DND-41 (cell line): ENCODE data around the gene ARVCF.

Experiments used
- ATAC-seq: fragments of 200-7000 bp; cut with Tn5 transposase; 3 replicates; pipeline ENCODE4 v1.9.1; 2021; ENCODE audit warnings: low read depth; ENCODE audit not compliant: insufficient read depth
- DNase-seq: peaks from one replicate; pipeline ENCODE4 v3.0.0-alpha.2; 2020
- H2AFZ ChIP-seq: 2 replicates; pipeline ENCODE4 v1.6.0; 2012; ENCODE audit warnings: low read depth, low read length
- H3K27ac ChIP-seq: 2 replicates; pipeline ENCODE4 v1.5.1; 2012; ENCODE audit warnings: low read length, inconsistent platforms
- H3K27me3 ChIP-seq: fragments of 200-600 bp; sonication (generic); 2 replicates; pipeline ENCODE4 v1.6.0; 2012; ENCODE audit warnings: low read length, mild to moderate bottlenecking, inconsistent platforms; ENCODE audit not compliant: insufficient read depth, poor library complexity
- H3K36me3 ChIP-seq: 2 replicates; pipeline ENCODE4 v1.5.1; 2012; ENCODE audit warnings: low read length, inconsistent platforms; ENCODE audit not compliant: insufficient read depth
- H3K4me1 ChIP-seq: 2 replicates; pipeline ENCODE4 v1.5.1; 2012; ENCODE audit warnings: mild to moderate bottlenecking, low read length; ENCODE audit not compliant: insufficient read depth
- H3K4me2 ChIP-seq: 2 replicates; pipeline ENCODE4 v1.6.0; 2012; ENCODE audit warnings: mild to moderate bottlenecking, moderate library complexity, low read length, inconsistent platforms; ENCODE audit not compliant: insufficient read depth
- H3K4me3 ChIP-seq, 2 experiments: fragments of 200-600 bp in 1 of 2; shearing (Covaris generic) in 1 of 2; 2 replicates each; pipeline ENCODE4 v1.5.1; 2012 to 2016; ENCODE audit warnings: inconsistent platforms in 2 of 2, low read length in 2 of 2, mild to moderate bottlenecking in 2 of 2, low read depth in 1 of 2, moderate library complexity in 1 of 2
- H3K79me2 ChIP-seq: 2 replicates; pipeline ENCODE4 v1.6.0; 2012; ENCODE audit warnings: low read length, inconsistent platforms; ENCODE audit not compliant: insufficient read depth
- H3K9ac ChIP-seq: 2 replicates; pipeline ENCODE4 v1.6.0; 2012; ENCODE audit warnings: low read depth, mild to moderate bottlenecking, inconsistent platforms, low read length, moderate library complexity
- H3K9me3 ChIP-seq: 2 replicates; pipeline ENCODE4 v1.5.1; 2012; ENCODE audit warnings: low read length, moderate library complexity, mild to moderate bottlenecking, inconsistent platforms; ENCODE audit not compliant: insufficient read depth, severe bottlenecking
- H4K20me1 ChIP-seq: 2 replicates; pipeline ENCODE4 v1.6.0; 2012; ENCODE audit warnings: low read length; ENCODE audit not compliant: insufficient read depth
- EZH2 ChIP-seq: IDR thresholded peaks from 3 replicates; pipeline ENCODE4 v1.6.1; 2012; ENCODE audit warnings: borderline replicate concordance, low read depth, mild to moderate bottlenecking, moderate library complexity, low read length, inconsistent platforms; ENCODE audit not compliant: severe bottlenecking
- TF ChIP-seq, protein P1 (sequence below): IDR thresholded peaks from 2 replicates; pipeline ENCODE4 v1.5.1; 2012; ENCODE audit warnings: borderline replicate concordance, low read length, moderate library complexity, mild to moderate bottlenecking; ENCODE audit not compliant: poor library complexity, severe bottlenecking; ENCODE audit errors: extremely low read depth

ARVCF gene

DNA sequence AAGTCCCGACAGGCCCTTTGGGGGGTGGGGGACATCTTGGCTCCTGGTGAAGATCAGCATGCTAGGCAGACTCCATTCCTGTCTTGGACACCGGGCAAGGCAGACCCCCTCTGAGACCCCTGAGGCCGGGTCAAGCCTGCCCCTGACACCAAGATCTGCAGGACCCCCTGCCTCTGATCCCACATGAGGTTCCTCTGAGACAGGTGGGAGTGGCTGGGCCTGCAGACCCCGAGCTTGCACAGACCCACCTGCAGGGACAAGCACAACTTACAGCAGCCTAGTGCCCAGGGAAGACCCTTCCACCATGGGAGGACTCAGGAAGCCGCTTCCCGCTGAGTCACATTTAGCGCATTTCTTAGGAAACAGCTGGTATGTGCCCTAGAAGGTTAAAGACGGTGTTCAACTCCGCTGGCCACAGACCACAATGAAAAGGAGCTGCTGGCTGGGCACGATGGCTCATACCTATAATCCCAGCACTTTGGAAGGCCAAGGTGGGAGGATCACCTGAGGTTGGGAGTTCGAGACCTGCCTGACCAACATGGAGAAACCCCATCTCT, 15.5 kb downstream of the ARVCF start:
- Histone ChIP-seq H2AFZ (no peak overlapping the region), H3K79me2 (no peaks in the 10 kb centered on the region), H3K27ac (no peak overlapping the region), H4K20me1 (peaks cover 18% of the 10 kb centered on the region; the same call in 1 of the 2 replicates), H3K4me1 (no peaks in the 10 kb centered on the region), H3K9ac (no peak overlapping the region), H3K4me3 (no peak overlapping the region), H3K36me3 (no peaks in the 10 kb centered on the region), H3K27me3 (no peaks in the 10 kb centered on the region), H3K9me3 (peaks cover 2% of the 10 kb centered on the region), H3K4me2 (no peak overlapping the region)
- ATAC-seq (no peak), DNase-seq (no peak)
- TF ChIP-seq EZH2 = no peak
- TF ChIP-seq, protein P1, sequence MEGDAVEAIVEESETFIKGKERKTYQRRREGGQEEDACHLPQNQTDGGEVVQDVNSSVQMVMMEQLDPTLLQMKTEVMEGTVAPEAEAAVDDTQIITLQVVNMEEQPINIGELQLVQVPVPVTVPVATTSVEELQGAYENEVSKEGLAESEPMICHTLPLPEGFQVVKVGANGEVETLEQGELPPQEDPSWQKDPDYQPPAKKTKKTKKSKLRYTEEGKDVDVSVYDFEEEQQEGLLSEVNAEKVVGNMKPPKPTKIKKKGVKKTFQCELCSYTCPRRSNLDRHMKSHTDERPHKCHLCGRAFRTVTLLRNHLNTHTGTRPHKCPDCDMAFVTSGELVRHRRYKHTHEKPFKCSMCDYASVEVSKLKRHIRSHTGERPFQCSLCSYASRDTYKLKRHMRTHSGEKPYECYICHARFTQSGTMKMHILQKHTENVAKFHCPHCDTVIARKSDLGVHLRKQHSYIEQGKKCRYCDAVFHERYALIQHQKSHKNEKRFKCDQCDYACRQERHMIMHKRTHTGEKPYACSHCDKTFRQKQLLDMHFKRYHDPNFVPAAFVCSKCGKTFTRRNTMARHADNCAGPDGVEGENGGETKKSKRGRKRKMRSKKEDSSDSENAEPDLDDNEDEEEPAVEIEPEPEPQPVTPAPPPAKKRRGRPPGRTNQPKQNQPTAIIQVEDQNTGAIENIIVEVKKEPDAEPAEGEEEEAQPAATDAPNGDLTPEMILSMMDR = no peak

DNA sequence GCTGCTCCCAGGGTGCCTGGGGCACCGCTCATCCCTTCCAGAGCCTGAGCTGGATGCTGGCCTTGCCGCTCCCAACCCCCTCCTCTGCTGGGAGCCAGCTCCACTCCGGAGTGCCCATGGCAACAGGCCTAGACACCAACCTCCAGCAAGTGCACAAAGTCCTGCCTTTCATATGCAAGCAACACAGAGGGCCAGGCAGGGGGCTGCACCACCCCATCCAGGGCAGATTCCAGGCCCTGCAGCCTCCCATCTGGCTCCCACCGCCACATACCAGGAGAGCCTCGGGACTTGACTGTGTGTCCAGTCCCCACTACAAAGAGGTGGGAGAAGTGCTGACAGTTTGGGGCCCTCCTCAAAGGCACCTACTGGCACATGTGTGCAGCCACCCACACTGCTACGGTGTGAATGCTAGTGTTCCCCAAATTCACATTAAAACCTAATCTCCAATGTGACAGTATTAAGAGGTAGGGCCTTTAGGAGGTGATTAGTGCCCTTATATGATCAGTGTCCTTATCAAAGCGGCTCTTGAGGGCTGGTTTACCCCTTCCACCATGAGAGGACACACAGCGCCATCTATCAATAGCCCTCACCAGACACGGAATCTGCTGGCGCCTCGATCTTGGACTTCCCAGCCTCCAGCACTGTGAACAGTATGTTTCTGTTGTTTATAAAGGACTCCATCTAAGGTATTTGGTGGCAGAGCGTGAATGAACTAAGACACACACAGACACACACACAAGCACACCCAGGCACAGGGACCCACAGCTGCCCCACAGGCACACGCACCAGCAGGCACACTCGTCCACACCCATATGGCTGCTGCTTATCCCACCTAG, 16.2 kb downstream of the ARVCF start:
- H3K79me2 ChIP-seq = no peaks in the 10 kb centered on the region
- H3K4me1 ChIP-seq = no peaks in the 10 kb centered on the region
- H3K9ac ChIP-seq = no peak overlapping the region
- no peak overlapping the region for H2AFZ ChIP-seq
- DNase-seq = no peak
- H4K20me1 ChIP-seq = peaks cover 18% of the 10 kb centered on the region; the same call in 1 of the 2 replicates
- H3K27ac ChIP-seq = no peak overlapping the region
- H3K36me3 ChIP-seq = no peaks in the 10 kb centered on the region
- no peak for ATAC-seq
- peaks cover 2% of the 10 kb centered on the region for H3K9me3 ChIP-seq
- H3K27me3 ChIP-seq = no peaks in the 10 kb centered on the region
- no peak overlapping the region for H3K4me3 ChIP-seq
- TF ChIP-seq, protein P1 = no peak
- no peak for TF ChIP-seq EZH2
- no peak overlapping the region for H3K4me2 ChIP-seq

DNA sequence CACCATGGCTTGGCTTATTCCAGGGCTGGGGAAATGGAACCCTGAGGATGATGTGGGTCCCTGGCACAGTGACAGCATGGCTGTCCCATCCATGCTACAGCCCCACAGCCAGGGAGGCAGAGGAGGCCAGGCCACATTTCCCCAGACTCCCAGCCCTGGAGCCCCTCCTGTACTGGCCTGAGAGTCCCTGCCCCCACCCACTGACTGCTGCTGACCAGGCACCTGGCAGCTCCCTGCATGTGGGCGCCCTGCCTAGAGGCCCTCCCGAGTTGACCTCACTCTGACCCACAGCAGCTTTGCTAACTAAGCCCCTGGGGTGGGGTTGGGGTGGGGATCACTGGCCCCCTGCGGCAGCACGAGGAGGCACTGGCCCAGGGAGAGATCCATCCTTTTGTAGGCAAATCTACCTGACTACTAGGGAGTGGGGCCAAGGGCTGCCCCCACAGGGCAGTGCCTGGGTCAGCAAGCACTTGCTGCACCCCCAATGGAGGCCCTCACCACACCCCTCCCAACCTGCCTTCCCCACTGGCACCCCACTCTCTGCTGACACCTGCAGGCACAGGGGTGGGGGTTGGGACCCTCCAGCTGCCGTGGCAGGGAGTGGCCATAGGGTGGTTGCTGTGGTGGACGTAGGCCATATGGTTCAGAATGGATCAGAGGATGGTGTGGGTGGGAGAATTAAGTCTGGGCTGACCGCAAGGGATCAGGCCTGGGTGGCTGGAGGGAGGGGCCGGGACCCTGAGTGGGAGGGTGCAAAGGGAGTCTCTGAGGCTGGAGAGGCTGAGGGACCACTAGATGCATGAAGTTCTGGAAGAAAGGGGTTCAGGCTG, 17.4 kb downstream of the ARVCF start:
- H3K27ac ChIP-seq = no peak overlapping the region
- no peak overlapping the region for H3K9ac ChIP-seq
- no peaks in the 10 kb centered on the region for H3K36me3 ChIP-seq
- no peaks in the 10 kb centered on the region for H3K27me3 ChIP-seq
- DNase-seq = no peak
- H4K20me1 ChIP-seq = peaks cover 18% of the 10 kb centered on the region; the same call in 1 of the 2 replicates
- ATAC-seq = no peak
- H3K4me2 ChIP-seq = no peak overlapping the region
- H3K4me3 ChIP-seq = no peak overlapping the region
- TF ChIP-seq, protein P1 = no peak
- no peak for TF ChIP-seq EZH2
- H3K4me1 ChIP-seq = no peaks in the 10 kb centered on the region
- H3K9me3 ChIP-seq = peaks cover 2% of the 10 kb centered on the region
- no peaks in the 10 kb centered on the region for H3K79me2 ChIP-seq
- H2AFZ ChIP-seq = no peak overlapping the region
